ENCODE data around the gene F7.

DNA sequence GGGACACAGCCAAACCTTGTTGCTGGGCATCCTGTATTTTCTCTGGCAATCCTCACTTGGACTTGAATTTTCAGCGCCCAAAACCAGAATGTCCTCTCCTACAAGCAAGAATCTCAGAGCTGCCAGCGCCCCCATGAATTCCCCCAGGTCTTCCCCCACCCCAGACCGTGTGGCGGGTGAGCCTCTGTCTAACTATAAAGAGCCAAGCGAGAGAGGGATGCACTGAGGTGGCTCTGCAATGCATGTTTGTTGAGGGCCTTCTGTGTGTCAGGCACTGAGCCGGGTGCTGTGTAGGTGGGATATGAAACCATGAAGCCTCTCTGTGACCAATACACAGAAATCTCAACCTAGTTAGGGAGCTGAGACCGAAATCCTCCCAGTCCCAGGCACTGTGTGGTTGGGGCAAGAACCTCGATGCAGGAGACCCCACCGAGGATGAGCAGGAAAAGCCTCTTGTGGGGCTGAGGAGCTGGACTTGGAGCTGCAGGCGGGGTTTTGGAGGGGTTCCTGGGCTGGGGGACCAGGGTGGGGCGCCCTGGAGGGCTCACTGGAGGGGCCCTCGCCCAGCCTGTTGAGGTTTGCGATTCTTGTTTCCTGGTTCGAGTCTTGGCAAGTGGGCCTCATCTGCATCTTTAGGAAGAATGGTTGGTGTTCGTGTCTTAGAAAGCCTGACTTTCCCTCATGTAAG lies 40.5 kb downstream of the F7 start:
- TF ChIP-seq CTCF (IDR thresholded peaks at IDR 0.05 in 8 of 11, conservative IDR thresholded peaks at IDR 0.05 in 3 of 11): no peak
- TF ChIP-seq POLR2A (IDR thresholded peaks at IDR 0.05): no peak
- TF ChIP-seq POLR2AphosphoS5 (IDR thresholded peaks at IDR 0.05): no peak

Data from spleen (tissue), 7 donors.